HG02623 (cell line): ENCODE data around the gene SLIT3.

ENCODE experiments used
- ATAC-seq: cut with Tn5 transposase; IDR thresholded peaks from one replicate; pipeline ENCODE4 v1.9.1; 2021; ENCODE audit warnings: moderate library complexity; ENCODE audit not compliant: unreplicated experiment

The SLIT3 gene

GRCh38 chr5:169085636-169086035, 215.3 kb downstream of the SLIT3 start:
- ATAC-seq = no peak

GRCh38 chr5:169085212-169085611, 215.7 kb downstream of the SLIT3 start:
- no peak for ATAC-seq

GRCh38 chr5:169084775-169085174, 216.2 kb downstream of the SLIT3 start:
- no peak for ATAC-seq

GRCh38 chr5:169083394-169084018, 217.4 kb downstream of the SLIT3 start:
- ATAC-seq = no peak

- no peak for ATAC-seq
Observed at GRCh38 chr5:169081000-169081724, 219.8 kb downstream of the SLIT3 start.

GRCh38 chr5:169080448-169080911, 220.5 kb downstream of the SLIT3 start:
- no peak for ATAC-seq

GRCh38 chr5:169079697-169080096, 221.2 kb downstream of the SLIT3 start:
- ATAC-seq = no peak

- no peak for ATAC-seq
Observed at GRCh38 chr5:169074839-169075238, 226.1 kb downstream of the SLIT3 start.

- ATAC-seq = no peak
Observed at GRCh38 chr5:169072233-169072632, 228.7 kb downstream of the SLIT3 start.

GRCh38 chr5:169070413-169070812, 230.5 kb downstream of the SLIT3 start:
- ATAC-seq = no peak

GRCh38 chr5:169067751-169068173, 233.2 kb downstream of the SLIT3 start:
- ATAC-seq = no peak

GRCh38 chr5:169065400-169065799, 235.5 kb downstream of the SLIT3 start:
- ATAC-seq = no peak

GRCh38 chr5:169064093-169064492, 236.8 kb downstream of the SLIT3 start:
- ATAC-seq = no peak

- no peak for ATAC-seq
Observed at GRCh38 chr5:169063316-169063953, 237.5 kb downstream of the SLIT3 start.

- ATAC-seq = no peak
Observed at GRCh38 chr5:169062690-169063089, 238.2 kb downstream of the SLIT3 start.

GRCh38 chr5:169054506-169054905, 246.4 kb downstream of the SLIT3 start:
- no peak for ATAC-seq

- no peak for ATAC-seq
Observed at GRCh38 chr5:169052207-169052606, 248.7 kb downstream of the SLIT3 start.

- ATAC-seq = no peak
Observed at GRCh38 chr5:169051351-169051750, 249.6 kb downstream of the SLIT3 start.

GRCh38 chr5:169050636-169051035, 250.3 kb downstream of the SLIT3 start:
- ATAC-seq = no peak

- no peak for ATAC-seq
Observed at GRCh38 chr5:169050146-169050571, 250.8 kb downstream of the SLIT3 start.

GRCh38 chr5:169049712-169050111, 251.2 kb downstream of the SLIT3 start:
- ATAC-seq = no peak
